HG03432 (cell line): ENCODE measurements around the gene HIGD2A.

Experiments used
- ATAC-seq: cut with Tn5 transposase; IDR thresholded peaks from one replicate; pipeline ENCODE4 v1.9.1; 2021; ENCODE audit warnings: mild to moderate bottlenecking, moderate library complexity; ENCODE audit not compliant: unreplicated experiment

The HIGD2A gene, protein sequence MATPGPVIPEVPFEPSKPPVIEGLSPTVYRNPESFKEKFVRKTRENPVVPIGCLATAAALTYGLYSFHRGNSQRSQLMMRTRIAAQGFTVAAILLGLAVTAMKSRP

DNA sequence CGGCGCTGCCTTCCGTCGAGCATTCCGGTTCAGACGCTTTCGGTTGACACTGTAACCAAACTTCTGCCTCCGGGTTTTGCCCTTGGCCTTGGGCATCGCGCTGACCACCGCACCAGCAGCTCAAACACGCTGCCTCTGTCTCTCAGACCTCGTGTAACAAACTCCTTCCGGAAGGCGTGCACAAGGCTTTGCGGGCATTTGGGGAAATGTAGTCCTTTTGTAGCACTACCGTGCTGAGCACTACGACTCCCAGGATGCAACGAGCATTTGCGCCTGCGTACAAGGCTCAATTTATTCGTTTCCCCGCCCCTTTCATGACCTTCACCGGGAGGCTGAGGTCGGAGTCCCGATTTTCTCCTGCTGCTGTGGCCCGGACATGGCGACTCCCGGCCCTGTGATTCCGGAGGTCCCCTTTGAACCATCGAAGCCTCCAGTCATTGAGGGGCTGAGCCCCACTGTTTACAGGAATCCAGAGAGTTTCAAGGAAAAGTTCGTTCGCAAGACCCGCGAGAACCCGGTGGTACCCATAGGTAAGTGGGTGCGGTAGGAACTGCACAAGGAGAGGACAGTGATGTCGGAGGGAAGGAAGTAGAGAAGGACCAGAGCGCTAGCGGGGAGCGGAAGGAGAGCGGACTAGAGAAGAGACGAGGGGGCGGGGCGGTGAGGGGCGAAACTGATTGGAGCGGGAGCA is at the start of gene HIGD2A, which contains the start of gene NOP16:
Gene HIGD2A (plus strand): TSS at position 308 of the 691 bp plus-strand sequence. CDS start 69 bp downstream, at position 377.
Gene NOP16 (minus strand): TSS at position 155 of the 691 bp plus-strand sequence. CDS start 59 bp downstream, at position 96.
- peak; percentile 88 for ATAC-seq

DNA sequence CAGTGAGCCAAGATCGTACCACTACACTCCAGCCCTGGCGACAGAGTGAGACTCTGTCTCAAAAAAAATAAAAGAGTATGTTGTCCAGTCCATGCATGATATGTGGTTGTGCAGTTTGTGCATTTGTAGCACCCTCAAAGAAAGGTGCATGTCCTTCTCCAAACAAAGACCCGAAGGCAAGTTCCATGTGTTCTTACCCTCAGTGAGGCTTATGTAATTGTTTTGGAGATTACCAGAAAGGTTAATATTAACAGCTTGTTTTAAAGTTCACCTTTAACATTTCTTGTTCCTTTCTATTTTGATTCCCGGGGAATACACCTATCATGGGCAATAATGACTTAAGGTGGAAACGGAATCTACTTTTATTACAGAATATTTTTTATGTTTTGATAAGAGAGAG is 49.2 kb upstream of the HIGD2A start:
- ATAC-seq, result no peak

DNA sequence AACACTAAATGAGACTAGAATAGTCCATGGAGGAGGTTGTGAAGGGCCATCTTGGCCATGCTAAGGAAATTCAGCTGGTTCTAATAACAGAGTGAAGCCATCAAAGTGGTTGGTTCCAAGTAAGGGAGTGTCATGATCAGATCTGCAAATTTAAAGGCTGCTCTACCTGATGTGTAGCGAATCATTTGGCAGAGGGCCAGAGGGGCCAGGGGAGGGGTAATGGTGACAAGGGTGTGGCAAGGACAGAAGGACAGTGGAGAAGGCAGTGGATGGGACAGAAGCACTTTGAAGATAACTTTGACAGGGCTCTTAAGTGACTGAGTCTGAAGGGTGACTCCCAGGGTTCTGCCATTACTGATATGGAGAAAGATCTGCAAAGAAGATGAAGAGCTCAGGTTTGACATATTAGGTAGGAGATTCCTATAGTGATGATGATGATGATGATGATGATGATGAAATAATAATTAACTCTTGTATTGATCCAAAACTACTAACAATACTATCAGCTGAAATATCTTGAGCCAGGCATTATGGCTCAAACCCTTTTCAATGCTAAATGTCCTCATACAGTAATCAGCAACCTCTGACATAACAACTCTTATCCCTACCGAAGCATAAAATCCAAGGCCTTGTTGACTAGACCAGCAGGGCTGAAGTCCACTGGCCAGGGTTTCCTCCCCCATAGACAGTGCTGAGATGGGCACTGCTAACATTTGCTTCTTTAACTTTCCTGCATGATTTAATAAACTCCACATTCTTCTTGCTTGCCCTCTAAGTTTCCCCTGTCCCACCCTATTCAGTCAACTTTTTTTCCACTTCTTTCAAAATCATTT is 47.0 kb upstream of the HIGD2A start:
- no peak for ATAC-seq

DNA sequence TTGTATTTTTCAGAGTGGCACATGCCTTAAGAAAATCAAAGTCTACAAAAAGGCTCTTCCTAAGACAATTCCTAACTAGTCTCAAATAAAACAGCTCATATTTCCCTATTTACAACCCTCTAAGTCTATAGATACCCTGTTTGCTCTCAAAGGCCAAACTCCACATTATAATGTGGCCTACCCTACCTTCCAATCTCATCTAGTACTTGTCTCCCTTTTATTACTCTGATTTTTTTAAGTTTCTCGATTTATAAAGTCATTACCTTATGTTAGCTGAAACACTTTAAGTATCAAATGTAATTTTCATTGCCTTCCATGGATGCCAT is 46.4 kb upstream of the HIGD2A start:
- ATAC-seq, result no peak

DNA sequence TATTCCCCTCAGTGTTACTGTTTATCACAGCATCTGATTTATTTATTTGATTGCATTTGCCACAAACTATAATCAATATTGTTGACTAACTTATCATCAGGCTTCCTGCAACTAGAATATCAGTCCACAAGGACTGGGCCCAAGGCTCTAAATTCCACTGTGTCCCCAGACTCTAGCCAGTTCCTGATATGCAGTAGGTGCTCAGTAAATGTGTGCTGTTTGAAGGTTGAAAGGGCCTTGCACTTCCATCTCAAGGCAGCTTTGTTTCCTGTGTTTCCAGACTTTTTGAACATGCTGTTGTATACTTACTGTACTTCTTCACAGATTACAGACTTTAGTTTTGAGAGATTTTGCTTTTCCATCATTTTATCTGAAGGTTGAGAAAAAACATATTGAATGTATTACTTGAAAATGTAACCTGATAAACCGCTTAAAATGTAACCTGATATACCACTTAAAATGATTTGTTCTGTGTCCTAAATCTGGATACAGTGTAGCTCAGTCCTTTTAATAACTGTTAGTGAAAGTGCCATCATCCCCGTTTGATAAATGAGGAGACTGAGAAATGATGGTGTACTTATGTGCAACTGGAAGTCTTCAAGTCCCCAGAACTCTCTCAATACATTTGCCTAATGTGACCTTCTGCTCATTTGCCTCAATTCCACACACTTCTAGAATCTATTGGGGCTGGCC is 45.6 kb upstream of the HIGD2A start:
- no peak for ATAC-seq

DNA sequence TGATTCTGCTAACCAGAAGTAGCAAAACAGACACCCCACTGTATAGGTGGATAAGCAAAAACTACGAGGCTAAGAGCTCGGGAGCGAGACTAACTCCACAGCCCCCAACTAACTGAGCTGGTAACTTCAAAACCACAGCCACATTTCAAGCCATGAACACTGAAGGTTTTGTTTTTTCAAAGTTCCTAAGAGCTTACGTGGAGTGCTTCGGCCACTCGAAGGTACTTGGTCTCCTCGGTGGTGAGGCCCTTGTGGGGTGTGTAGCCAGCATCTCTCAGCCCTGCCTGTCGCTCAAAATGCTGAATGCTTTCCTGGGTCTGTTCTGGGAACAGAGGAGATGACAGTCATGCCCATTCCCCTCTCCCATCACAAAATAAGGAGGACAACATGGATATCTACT is 38.1 kb upstream of the HIGD2A start:
- no peak for ATAC-seq

DNA sequence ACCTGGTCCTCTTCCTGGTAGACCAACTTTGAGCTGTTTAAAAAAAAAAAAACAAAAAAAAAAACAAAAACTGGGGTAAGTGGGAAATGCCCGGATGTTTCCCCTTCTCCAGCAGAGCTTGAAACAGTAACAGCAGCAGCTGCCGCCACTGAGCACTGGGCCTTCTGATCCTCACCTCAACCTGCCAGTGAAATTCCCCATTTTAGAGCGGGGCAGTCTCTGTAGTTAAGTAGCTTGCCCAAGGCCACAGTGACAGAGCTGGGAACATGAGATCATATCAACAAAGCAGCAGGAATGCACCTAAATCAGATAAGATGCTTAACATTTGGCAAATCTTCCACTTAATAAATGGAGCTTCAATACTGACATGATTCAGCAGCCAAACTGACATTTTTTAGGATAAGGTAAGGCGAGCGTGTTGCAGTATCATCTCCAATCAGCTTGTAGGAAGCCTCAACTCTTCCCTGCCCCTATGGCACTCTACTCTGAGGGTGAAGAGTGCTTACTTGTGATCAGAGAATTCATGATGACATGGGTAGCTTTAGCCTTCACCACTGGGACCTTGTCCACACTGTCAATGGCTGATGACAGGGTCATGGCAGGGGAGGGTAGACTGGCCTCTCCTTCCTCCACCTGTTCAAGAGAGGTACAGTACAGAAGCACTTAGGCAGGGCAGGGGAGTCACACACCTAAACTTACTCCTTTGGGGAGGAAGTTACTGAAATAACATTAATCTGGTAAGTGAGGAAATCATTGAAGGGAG is 36.3 kb upstream of the HIGD2A start:
- peak; percentile 66 for ATAC-seq

DNA sequence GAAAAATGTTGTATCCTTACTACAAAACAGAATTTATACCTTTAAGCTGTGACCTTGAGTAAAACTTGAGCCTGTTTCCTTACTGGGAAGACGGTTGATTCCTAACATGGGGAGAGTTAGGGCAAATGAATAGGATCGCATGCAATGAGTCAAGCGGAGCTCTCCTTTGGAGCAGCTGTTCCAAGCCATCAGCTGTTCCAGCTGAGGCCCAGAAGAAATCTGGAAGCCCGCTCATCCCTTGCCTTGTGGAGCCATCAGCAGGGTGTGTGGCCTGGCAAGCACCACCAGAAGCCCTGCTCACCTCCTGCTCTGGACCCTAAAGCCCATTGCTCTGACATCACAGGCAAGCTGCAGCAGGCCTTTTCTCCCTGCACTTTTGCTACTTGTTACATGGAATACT is 35.0 kb upstream of the HIGD2A start:
- no peak for ATAC-seq

DNA sequence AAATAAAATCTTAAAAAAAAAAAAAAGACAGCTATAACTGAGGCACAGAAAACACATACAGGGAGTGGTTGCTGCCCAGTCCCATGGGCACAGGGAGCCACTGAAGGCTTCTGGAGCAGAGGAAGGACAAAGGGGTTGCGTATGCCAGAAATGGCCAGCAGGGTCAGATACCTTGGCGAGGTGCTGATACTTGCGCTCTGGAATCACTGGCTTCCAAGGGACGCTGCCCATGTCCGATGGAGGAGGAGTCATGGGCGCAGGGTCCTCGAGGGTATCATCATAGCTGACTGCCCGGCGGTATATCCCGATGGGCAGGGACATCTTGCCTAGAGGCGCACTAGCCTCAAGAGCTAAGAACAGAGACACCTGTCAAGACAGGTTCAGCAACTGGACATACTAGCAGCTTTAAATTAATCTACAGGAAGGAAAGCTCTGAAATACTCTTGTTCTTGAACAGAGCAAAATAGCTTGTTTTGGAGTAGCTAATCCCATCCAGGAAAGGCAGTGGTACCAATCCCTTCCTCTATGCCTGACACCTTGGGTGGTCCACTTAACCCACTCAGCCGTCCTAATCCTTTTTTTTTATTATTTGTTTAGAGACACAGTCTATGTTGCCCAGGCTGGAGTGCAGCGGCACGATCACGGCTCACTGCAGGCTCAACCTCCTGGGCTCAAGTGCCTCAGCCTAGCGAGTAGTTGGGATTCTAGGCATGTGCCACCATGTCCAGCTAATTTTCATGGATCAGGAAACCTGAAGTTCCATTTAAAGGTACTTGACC is 33.0 kb upstream of the HIGD2A start:
- no peak for ATAC-seq

DNA sequence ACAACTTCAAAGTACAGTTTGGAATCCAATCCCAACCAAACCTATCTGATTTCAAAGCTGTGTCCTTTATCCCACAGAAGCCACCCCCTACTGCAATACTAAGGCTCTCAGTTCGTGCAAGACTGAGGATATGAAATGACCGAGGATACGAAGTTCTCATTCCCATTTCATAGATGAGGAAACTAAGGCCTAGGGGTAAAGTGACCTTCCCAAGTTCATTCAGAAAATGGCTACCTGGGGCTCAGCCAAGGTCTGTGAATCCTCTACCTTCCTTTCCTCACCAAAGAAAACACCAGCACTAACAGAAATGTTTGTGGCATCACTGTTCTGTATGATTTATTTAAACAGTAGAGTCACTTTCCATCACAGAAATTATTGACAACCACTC is 32.4 kb upstream of the HIGD2A start:
- ATAC-seq, result no peak

DNA sequence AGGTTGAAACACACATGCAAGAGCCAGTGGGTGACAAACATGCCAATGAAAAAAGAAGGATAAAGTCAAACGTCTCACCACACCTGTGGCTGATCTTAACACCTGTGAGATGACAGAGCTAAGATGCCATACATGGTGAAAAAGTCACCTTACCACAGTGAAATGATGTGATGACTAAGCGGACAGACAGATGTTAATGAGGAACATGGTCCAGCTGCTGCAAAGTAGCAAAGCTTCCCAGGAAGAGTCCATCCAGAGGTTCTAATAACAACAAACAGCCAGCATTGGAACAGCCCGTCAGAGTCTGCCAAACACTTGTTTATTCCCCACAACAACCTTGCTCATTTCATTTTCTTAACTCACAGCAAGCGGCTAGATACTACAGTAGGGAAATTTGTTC is 28.9 kb upstream of the HIGD2A start:
- no peak for ATAC-seq

DNA sequence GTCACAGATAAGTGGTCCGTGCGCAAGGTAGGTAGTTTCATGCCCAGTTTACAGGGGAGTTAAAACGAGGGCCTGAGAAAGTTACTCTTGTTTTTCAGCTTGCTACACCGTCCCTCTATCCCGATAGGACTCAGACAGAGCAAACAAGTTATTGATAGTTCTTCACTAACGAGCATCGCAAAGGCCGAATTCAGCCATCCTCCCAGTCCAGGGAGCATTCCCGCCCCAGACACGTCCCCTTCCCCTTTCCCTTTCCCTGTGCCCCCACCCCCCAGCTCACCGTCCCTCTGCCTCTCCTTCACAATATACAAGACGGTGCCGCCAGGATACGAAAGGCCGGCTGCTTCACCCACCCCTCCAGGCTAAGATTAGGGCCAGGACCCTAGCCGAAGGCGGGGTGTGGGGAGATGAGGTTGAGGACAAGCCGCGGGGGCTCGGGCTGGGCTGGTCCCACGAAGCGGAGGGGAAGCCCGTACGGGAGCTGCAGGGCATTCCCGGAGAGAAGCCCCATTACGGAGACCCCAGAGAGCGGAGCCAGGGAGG is 27.6 kb upstream of the HIGD2A start:
- peak; percentile 21 for ATAC-seq

DNA sequence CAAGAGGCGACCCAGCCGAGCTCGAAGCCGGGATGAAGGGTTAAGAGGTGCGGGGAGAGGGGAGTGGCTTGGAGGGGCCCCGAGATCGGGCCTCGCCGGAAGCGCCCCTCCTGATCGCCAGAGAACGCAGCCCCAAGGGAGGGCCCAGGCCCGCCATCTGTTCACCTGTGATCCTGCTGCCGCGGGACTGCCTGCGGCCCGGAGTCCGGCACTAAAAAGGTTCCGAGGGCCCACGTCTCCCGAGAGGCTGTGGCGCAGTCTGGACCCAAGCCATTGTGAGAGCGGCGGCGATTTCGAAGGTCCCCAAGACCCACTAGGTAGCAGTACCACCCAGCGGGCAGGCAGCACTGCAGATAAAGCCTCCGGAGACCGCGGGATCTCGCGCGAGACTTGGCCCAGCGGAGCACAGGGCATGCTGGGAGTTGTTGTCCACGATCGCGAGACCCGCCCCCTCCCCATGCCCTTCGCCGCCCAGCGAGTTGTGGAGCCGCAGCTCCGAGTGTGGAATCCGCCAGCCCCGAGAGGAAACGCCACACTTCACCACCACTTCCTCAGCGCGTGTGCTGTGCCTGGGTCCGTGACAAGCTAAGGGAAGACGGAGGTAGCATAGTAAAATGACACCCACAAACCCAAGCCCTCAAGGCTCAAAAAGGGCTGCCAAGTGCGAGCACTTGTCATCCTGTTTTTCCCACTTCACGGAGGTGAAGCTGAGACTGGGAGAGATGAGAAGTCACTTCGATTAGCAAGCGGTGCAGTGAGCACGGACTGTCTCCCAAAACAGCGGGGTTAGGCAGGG is 26.9 kb upstream of the HIGD2A start, which contains the start of gene KIAA1191:
Gene KIAA1191 (minus strand): TSS at position 328 of the 796 bp plus-strand sequence. CDS start 2,256 bp downstream, outside the sequence.
- ATAC-seq, result peak; percentile 90

DNA sequence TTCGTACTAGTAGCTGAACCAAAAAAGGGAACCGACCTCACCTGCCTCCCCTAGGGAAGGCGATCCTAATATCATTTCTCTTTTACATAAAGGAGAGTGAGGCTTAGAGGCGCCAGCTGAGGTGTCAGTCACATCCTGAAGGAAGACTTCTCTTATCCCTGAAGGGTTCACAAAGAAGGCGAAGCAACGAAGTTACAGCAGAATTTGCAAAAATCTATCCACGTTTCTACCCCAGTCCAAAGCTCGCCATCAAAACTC is 26.4 kb upstream of the HIGD2A start:
- ATAC-seq, result peak; percentile 8

DNA sequence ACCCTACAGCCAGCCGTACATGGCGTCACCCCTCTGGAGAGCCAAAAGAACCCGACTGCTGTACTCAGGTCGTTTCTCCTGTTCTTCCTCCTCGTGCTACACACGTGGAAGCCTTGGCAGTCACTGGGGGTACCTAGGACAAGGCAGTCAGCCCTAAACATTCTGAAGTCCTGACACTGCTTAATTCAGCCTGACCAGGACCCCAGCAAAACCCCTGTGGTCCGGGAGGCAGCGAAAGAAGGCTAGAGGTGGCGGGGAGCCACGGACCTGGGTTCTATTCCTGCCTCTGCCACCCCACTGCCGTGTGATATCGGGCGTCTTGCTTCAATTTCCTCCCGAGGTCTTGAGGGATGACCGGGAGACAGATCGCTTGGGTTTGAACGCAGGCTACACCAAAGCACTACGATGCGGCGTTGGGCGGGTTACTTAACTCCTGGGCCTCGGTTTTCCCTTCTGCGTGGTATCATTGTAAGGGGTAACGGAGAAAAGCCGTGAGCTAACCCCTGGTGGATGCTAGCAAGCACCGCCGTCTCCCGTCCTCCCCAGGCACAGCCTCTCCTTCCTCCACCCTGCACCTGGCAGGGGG is 23.7 kb upstream of the HIGD2A start:
- ATAC-seq, result no peak

DNA sequence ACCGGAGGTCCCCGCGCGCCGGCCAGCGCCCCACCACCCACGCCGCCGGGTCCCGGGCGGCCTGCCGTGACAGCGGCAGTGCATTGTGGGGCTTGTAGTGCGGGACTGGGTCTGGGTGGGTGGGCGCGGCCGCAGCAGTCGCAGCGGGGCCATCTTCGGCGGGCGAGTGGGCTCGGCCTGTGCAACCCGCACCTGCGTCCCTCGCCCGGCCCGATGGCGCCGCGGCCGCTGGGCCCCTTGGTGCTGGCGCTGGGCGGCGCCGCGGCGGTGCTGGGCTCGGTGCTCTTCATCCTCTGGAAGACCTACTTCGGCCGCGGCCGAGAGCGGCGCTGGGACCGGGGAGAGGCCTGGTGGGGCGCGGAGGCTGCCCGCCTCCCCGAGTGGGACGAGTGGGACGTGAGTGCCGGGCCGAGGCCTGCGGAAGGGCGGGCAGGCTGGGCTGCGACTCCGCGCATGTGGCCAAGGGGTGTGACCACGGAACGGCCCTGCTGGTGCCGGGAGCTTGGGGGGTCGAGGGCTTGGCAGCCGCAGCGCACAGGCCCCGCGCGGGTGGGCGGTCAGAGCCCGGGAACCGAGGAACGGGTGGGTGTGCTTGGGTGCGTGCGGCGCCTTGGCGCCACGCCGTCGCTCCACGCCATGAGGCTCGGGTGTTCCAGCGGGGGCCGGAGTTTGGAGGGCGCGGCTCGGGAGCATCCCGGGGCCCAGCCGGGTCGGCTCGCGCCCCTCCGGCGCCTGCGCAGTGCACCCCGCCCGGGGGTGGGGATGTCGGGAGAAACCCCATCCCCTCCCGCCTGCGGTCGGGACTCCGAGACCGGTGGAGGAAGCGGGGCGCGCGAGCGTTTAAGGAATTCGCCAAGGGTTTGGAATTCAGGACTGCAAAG is 23.0 kb upstream of the HIGD2A start, which contains the start of gene ARL10:
Gene ARL10 (plus strand): TSS at position 137 of the 881 bp plus-strand sequence. CDS start 77 bp downstream, at position 214.
- ATAC-seq, result peak; percentile 44

DNA sequence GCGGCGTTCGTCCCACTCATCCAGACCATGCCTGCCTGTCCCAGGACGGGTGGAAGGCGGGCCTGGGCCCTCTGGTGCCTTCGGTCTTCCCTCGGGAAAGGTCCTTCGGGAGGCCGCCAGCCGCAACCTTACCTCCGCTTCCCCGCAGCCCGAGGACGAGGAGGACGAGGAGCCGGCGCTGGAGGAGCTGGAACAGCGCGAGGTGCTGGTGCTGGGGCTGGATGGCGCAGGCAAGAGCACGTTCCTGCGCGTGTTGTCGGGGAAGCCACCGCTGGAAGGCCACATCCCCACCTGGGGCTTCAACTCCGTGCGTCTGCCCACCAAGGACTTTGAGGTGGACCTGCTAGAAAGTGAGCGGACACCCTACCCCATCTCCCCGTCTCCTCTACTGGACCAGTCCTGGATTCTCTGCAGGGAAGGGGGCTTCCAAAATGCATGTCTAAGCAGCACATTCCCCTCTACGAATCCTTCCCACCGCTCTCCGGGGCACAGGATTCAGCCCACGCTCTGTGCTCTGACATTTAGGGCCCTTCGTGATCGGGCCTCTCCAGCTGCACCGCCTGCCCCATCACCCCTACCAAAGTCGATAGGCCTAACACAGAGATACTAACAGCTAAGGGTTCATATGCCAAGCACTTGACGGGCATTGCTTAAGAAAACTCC is 22.2 kb upstream of the HIGD2A start:
- no peak for ATAC-seq
